Sciatic nerve (tissue), 2 donors: ENCODE measurements around the gene ACE2. TPM values are rescaled to one million over a fixed set of nuclear protein-coding genes. Genes with fewer than 3 reads are reported as not detected.

Experiments used
- ATAC-seq: fragments of 200-7000 bp; cut with Tn5 transposase; one replicate; pipeline ENCODE4 v1.9.1; 2020; ENCODE audit warnings: mild to moderate bottlenecking, moderate library complexity
- DNase-seq: peaks from one replicate; pipeline ENCODE4 v3.0.0-alpha.2; 2020; ENCODE audit warnings: low spot score
- intact Hi-C: fragments of 100-400 bp; cut with DNase I; formaldehyde crosslinking; loops from one replicate; pipeline ENCODE4 v1.14.2; 2022
- total RNA-seq: library from RNA; stranded (reverse); fragmentation: NEBNext Ultra II Directional; extraction: Animal tissue kit (Norgen Biotek cat#: 25700); gene quantifications from one replicate; pipeline ENCODE4 v1.2.1, GENCODE V29; 2021
- donor health status: DM: no; HTN: no; CAD: no.
- donor health status: DM: no; HTN: no; CAD: no.

The ACE2 gene
- total RNA-seq, 1 donor from 2014 or later, result not detected

DNA sequence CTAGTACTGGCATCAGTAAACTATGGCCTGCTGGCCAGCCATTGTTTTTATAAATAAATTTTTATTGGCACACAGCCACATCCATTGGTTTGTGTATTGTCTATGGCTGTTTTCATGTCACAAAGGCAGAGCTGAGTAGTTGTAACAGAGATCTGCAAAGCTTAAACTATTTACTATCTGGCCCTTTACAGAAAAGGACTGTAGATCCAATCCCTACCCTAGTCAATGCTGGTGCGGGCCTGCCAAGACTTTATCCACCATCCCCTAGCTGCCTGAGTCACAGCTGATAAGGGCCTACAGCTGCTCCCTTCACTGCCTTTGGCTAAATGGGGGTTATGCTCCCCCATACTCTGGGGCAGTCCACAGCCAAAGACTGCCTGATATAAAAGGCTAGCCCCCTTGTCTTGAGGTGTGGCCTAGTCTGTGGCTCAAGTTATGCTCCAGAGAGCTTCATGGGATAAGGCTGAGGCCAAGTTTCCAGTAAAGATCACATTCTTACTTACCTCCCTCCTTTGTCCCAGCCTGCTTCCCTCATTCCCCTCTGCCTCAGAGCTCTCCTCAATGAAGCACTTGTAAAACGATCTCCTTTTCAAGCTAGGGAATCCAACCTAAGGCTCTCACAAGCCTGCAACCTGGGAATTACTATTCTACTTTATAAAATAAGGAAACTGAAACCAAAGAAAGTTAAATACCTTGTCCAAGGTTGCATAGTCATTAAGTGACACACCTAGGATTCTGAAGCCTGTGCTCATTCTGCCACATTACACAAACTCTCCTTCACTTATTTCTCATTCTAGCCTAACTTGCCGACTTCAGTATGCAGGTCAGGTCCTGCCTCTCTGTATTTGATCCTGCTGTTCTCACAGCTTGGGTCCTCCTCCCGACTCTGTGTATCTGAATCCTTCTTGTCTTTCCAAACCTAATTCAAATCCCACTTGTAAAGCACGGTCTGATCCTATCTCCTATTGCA lies 20.7 kb downstream of the ACE2 start:
- no peak for DNase-seq
- no peak for ATAC-seq
- intact Hi-C loops, result no loop called here

DNA sequence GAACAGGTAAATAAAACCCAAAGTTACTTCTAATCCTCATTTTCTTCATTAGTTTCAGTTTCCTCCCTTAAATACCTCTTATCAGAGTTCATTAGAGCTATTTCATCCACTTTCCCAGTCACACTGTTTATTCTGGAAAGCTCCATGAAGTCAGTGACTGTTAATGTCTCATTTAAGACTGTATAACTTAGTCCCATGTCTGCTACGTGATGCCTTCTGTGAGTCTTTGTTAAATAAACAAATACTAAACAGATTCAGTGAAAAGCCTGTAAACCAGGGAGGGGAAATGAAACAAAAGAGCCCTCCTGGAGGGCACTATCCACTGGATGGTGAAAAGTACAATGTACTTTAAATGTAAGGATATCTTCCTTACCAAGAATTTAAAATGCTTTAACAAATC lies 24.7 kb downstream of the ACE2 start:
- DNase-seq, result no peak
- intact Hi-C loops, result no loop called here
- ATAC-seq, result no peak

DNA sequence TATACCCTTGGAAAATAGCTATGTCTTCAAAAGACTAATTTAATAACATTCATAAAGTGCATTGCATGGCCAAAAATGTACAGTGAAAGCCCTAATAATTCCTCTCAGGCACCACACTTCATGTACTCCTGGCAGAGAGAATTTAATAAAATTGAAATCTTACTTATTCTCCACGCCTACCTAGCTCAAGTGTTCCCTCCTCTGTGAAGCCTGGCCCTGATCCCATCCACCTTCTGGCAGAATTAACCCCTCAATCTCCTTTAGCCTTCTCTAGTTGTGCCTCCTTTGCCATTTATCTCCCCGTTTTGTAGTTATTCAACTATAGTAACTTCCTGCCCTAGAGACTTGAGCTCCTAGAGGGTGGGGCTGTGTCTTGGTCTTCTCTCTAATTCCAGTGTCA lies 26.7 kb downstream of the ACE2 start:
- intact Hi-C loops, result no loop called here
- DNase-seq, result no peak
- ATAC-seq, result no peak

DNA sequence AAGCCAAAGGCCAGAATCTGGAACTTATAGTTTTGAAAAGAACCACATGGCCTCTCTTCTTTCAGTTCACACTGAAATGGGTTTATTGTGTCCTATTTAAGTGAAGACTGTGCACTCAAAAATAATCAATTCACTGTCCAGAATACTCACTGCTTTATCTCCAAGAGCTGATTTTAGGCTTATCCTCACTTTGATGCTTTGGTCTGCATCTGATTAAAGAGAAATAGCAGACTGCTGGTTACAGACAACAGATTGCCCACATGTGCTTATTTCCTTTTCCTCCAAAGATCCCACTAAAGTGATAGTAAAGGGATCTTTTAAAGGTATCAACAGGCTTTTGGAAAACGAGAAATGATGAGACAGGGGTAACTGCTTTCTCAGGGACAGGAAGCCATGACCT lies 30.6 kb downstream of the ACE2 start:
- DNase-seq (no peak), ATAC-seq (no peak)
- intact Hi-C loops, result loop anchor here (1.0 kb wide), 1 partner anchor 19 kb away; no protein-coding TSS in a partner anchor

DNA sequence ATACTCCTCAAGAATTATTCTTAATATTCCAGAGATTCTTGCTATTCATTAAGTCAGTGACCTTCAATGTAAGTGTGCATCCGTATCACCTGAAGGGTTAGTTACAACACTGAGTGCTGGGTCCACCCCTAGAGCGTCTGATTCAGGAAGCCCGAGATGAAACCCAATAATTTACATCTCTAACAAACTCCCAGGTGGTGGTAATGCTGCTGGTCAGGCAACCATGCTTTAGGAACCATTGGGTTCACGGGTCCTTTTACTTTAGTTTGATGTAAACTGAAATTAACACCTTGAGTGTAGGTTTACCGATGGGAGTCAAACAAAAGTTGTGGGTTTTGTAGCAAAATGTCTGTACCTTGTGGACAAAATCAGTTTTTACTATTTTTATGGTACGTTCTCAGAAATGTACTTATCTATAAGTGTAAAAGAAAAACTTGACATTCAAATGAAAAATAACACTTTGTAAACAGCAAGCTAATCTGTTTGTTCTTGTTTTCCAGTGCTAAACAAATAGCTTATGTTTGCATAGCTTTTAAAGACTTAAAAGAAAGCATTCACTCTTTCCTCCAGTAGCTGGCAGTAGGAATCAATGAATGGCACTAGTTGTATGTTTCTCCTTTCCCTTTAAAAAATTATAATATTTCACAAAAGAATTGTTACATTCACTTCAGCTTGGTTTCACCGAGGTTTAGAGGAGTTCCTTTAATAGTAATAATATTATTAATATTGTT lies 32.7 kb downstream of the ACE2 start:
- intact Hi-C loops, result no loop called here
- DNase-seq (no peak), ATAC-seq (no peak)

DNA sequence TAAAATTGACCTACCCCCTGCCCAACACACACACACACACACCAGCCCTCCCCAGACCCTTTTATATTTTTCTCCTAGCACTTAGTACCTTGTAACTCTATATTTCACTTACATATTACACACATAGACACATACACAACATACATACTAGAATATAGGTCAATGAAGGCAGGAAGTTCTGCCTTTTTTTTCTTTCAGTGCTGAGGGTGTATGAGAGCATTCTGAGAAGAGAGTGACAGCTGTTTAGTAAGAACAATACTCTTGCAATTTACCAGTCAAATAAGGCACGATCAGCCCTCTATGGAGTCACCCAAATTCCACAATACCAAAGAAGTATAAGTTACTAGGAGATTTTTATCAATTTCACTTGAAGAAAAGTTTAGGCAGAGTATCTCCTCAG lies 33.5 kb downstream of the ACE2 start:
- no peak for DNase-seq
- ATAC-seq, result no peak
- intact Hi-C loops, result no loop called here

DNA sequence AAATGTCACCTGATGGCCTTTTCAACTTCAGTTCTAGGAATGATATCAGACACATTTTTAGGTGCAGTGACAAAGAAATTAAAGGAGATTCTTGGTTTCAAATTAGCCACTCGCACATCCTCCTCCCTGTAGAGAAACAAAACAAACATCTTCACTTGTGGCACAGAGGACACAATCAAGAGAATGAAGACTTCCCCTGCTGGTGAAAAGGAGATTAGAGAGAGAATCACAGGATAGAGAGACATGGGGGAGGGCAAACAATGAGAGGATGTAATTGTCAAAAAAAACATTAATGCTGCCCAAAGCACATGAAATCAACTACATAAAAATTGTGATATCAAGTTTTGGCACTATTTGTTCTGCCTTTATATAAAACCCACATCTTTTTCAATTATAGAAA lies 34.5 kb downstream of the ACE2 start:
- intact Hi-C loops, result no loop called here
- no peak for ATAC-seq

DNA sequence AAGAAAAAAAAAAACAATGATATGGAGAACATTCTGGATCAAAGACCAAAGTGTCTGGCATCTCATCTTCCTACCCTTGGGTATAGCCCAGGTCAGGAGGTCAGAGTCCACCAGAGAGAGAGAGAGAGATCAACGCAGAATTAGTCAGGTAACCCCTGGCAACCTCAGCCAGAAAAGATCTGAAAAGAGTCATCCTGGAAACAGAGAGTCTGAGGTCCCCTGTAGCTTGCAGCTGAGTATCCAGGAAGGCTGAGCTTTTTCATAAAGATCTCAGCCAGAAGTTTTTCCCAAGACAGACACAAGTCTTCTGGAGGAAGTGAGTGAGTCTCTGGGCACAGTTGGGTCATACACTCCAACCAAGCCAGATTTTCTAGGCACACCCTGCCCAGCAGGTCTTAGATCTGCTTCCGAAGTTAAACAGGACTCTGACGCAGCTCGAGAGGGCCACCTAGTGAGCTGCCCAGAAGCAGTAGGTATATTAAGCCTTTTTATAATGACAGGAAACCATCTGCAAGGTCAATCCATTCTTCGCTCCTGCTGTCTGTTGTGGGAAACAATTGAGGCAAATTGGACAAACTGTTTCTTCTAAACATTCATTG lies 35.7 kb downstream of the ACE2 start:
- peak; percentile 89 for ATAC-seq
- intact Hi-C loops, result no loop called here
- DNase-seq, result peak; percentile 65

More for the DNA sequence above, 34.5 kb downstream of the ACE2 start:
- DNase-seq, result no peak

DNA sequence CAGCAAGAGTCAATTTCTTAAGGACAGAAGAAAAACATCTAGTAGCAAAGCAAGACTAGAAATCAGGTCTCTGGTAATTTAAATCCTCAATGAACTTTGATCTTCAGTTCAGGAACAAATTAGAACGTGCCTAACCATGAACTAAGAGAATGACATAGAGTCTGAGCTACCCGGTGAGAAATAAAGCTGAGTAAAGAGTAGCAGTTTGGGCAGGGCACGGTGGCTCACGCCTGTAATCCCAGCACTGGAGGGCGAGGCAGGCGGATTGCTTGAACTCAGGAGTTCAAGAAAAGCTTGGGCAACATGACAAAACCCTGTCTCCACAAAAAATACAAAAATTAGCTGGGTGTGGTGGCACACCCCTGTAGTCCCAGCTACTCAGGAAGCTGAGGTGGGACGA lies 37.7 kb downstream of the ACE2 start:
- intact Hi-C loops, result no loop called here
- DNase-seq (no peak), ATAC-seq (no peak)

DNA sequence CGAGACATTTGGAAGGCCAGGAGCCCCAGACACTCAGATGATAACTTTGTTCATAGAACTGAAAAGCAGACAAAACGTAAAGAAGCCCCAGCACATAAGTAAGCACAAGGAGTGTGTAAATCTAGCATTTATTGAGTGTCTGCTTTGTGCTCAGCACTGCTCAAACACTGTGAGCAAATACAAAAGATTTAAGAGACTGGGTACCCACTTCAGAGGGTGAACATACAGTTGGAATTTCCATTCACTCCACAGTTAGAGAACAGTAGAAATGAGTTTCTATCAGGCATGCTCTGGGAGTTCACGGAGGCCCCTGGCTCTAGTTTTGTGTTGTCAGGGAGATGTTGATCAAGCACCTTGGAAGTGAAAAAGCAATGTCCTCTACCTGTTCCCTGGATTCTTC lies 39.8 kb downstream of the ACE2 start:
- intact Hi-C loops, result no loop called here
- ATAC-seq, result no peak
- DNase-seq, result no peak

DNA sequence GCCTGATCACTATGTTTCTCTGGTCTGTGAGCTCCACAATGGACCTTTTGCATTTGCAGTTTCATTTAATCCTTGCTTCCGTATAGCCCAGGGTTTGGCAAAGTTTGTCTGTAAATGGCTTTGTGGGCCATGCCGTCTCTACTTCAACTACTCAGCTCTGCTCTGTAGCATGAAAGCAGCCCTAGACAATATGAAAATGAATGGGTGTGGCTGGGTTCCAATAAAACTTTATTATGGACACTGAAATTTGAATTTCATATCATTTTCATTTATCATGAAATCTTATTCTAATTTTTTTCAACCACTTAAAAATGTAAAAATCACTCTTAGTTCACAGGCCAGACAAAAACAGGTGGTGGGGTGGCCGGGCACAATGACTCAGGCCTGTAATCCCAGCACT lies 41.5 kb downstream of the ACE2 start:
- ATAC-seq (no peak), DNase-seq (no peak)
- intact Hi-C loops, result no loop called here

DNA sequence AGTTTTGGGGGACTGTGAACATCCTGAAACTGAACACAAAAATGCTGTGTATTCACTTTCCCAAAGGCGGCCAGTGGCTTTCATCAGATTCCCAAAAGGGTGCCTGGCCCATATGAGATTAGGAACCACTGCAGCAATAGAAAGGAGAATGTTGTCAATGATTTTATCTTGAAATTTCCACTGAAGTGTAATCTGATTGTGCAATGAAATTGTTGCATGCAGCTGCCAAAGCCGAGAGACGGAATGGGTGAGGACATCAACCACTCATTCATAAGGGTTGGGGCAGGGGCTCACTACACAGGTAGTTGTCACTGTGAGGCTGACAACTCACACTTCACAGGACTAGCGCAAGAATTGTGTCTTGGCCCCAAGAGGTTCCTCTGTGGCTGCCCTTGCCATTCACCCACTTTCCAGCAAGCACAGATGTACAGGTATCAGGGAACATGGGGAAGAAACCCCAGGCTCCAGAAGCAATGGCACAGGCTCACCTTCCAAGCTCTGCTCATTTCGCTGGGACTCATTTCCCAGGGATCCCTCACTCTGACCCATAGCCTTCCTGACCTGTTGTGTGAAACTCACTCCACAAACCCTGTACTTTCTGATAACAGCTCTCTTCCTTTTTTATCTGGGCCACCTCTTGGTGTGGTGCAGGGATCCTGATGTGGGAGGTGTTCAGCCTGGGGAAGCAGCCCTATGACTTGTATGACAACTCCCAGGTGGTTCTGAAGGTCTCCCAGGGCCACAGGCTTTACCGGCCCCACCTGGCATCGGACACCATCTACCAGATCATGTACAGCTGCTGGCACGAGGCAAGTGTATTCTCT lies 51.4 kb downstream of the ACE2 start:
- ATAC-seq (no peak), DNase-seq (no peak)
- intact Hi-C loops, result no loop called here

DNA sequence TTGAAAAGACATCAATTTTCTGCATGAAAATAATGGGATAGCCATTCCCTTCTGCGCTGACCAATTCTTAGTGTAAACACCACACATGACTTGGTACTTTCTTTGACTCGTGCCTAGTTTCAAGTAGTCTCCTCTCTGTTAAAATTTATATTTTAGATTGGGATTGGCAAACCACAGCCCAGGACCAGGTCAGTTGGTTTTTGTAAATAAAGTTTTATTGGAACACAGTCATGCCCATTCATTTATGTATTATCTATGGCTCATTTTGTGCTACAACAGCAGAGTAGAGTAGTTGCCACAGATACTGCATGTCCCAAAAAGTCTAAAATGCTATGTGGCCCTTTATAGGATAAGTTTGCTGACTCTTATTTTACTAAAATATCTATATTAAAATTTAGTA lies 53.4 kb downstream of the ACE2 start:
- intact Hi-C loops, result no loop called here
- ATAC-seq (no peak), DNase-seq (no peak)

DNA sequence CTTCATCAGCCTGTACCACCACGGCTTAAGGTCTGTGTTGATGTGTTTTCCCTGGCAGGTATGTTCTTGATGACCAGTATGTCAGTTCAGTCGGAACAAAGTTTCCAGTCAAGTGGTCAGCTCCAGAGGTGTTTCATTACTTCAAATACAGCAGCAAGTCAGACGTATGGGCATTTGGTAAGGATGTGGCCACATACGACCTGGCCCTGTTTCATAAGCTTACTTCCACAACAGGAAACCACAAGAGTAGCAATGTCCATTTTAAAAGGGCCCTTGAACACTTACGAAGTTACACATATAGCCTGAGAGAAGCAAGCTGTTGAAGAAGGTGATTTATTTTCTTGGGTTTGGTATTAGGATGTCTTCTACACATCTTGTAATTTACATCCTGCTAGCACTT lies 54.0 kb downstream of the ACE2 start:
- intact Hi-C loops, result no loop called here
- no peak for ATAC-seq
- no peak for DNase-seq

DNA sequence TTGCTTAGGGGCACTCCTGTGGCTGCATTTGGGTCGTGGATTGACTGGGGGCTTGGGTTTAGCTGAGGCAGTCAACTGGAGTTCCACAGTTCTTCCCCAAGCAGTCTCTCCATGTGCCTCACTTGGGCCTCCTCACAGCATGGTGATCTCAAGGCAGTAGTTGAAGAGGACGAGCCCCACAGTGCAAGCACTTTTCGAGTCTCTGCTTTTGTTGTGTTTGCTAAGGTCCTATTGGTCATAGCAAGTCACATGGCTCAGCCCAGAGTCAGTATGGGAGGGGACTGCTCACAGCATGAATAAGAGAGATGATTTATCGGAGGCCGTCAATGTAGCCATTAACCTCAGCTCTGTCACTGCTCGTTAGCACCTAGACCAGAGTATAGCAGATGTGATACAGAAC lies 70.4 kb downstream of the ACE2 start:
- intact Hi-C loops, result no loop called here

DNA sequence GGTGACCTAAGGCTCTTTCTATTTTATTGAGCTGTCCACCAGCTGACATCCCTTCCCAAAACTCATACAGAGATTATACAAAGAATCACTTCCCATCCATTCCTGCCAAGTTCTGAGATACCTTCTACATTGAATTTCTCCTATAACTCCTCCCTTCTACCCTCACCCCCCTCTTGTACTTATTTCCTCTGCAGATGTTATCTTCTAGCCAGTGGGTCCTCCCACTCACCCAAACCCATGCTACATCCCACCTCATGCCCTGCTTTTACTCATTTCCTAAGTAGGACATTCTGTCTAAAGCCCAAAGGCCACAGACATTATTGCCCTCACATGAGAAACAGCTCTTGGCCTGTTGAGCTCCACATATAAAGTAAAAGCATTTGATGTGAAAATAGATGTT lies 71.6 kb downstream of the ACE2 start:
- ATAC-seq (no peak), DNase-seq (no peak)
- intact Hi-C loops, result no loop called here

More for the DNA sequence above, 70.4 kb downstream of the ACE2 start:
- ATAC-seq (no peak), DNase-seq (no peak)

DNA sequence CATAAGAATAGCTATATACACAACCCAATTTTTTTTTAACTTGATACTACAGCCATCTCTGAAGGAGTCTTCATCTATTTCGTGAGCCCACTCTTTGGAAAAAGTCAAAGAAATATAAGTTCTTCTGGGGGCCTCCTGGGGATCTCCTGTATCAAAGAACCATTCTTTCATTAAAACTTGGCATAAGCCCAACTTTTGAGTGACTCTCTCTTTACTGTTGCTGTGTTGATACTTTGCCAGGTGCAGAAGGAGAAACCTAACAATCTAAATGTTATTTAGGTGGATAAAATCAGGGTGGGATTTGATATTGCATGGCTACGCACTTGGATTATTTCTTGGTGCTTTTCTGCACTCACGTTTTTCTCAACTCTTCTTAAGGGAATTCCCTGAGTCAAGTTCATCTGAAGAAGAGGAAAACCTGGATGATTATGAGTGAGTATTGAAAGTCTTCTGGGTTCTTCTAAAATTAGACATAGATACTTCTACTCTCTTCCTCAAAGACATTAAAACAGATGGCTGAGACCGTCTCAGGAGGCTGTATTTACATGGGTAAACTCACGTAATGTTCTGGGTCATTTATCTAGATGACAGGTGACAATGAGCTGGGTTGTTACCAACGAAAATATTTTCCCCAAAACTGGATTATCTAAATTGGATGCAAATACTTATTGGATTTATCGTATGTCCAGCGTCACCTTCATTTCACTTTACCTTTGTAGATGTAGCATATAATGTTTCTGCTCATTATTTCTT lies 74.9 kb downstream of the ACE2 start:
- intact Hi-C loops, result no loop called here
- ATAC-seq (no peak), DNase-seq (no peak)

DNA sequence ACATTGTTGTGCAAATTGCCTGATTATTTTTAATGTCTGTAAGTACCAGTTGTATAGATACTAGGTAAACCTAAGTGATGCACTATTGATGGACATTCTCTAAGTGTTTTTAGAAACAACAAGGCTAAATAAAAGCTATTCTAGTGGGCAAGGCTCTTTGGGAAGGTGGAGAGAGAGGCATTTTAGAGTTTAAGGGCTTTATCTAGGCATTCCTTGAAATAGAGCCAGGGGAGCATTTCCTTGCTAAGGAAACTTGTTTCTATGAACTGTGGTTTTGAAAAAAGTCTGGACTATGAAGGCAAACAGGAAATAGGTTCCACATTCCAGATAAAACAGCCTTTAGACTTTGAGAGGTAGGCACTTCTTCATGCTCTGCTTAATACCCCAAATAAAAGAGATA lies 76.3 kb downstream of the ACE2 start:
- intact Hi-C loops, result no loop called here
- DNase-seq (no peak), ATAC-seq (no peak)
